AG04449 (cell line): ENCODE measurements around the gene FAU.

Source experiments
- CTCF ChIA-PET: fragments of 350-600 bp; formaldehyde crosslinking; extraction: SDS; loops from one replicate; lab custom pipeline; 2021; ENCODE audit warnings: antibody characterized with exemption; lab: Yijun Ruan, JAX
- POLR2A ChIA-PET: fragments of 400-600, 350-600 bp; formaldehyde crosslinking; extraction: SDS; loops from one replicate; lab custom pipeline; 2020; ENCODE audit warnings: antibody characterized with exemption, inconsistent platforms; lab: Yijun Ruan, JAX
- DNase-seq: peaks from one replicate; pipeline ENCODE4 v3.0.0-alpha.2; 2010; ENCODE audit warnings: low read depth, low spot score
- H3K4me3 ChIP-seq: 2 replicates; pipeline ENCODE4 v1.5.1; 2011; ENCODE audit warnings: low read depth, mild to moderate bottlenecking, control low read depth, low read length
- CTCF ChIP-seq: IDR thresholded peaks from one replicate; pipeline ENCODE4 v1.5.1; 2011; ENCODE audit warnings: mild to moderate bottlenecking, moderate library complexity, low read length, control low read depth, inconsistent platforms; ENCODE audit not compliant: insufficient read depth; ENCODE audit errors: missing control alignments

FAU gene

GRCh38 chr11:65131417-65131776 is 9.5 kb upstream of the FAU start:
- POLR2A ChIA-PET: interaction anchor here (2.4 kb wide), 1 partner anchor 9 kb away, joined by 12 read pairs; the partner anchor contains the start of genes FAU and MRPL49
- no peak for TF ChIP-seq CTCF
- H3K4me3 ChIP-seq: no peak overlapping the region
- CTCF ChIA-PET: interaction anchor here (0.7 to 1.8 kb wide), 7 partner anchors 9 to 50 kb away, joined by 3 to 4 read pairs (median 3); partner anchors contain the start of genes CAPN1 and MRPL49
- DNase-seq: no peak

- POLR2A ChIA-PET: interaction anchor here (2.4 kb wide), 1 partner anchor 9 kb away, joined by 12 read pairs; the partner anchor contains the start of genes FAU and MRPL49
- no peak for DNase-seq
- no peak overlapping the region for H3K4me3 ChIP-seq
- CTCF ChIA-PET: interaction anchor here (0.8 to 1.8 kb wide), 7 partner anchors 8 to 51 kb away, joined by 3 to 5 read pairs (median 3); partner anchors contain the start of genes CAPN1, MRPL49, TM7SF2 and ZNHIT2
- no peak for TF ChIP-seq CTCF
Observed at GRCh38 chr11:65130631-65131416, 8.9 kb upstream of the FAU start.

GRCh38 chr11:65129649-65130441 is 7.9 kb upstream of the FAU start:
- H3K4me3 ChIP-seq: no peak overlapping the region
- TF ChIP-seq CTCF: no peak
- ChIA-PET POLR2A (interaction anchor here (2.4 kb wide), 1 partner anchor 8 kb away, joined by 12 read pairs; the partner anchor contains the start of genes FAU and MRPL49), CTCF (interaction anchor here (0.7 to 1.6 kb wide), 4 partner anchors 9 to 19 kb away, joined by 3 to 6 read pairs (median 4); partner anchors contain the start of genes TM7SF2 and ZNHIT2)
- DNase-seq: no peak

- ChIA-PET CTCF (interaction anchor here (1.3 to 1.9 kb wide), 4 partner anchors 11 to 114 kb away, joined by 3 to 11 read pairs (median 5); partner anchors contain the start of genes ARL2, TM7SF2 and ZNHIT2), POLR2A (interaction anchor here (0.6 kb wide), 1 partner anchor 334 kb away, joined by 3 read pairs; no protein-coding TSS in a partner anchor)
- no peak overlapping the region for H3K4me3 ChIP-seq
- TF ChIP-seq CTCF: no peak
- DNase-seq: no peak
Observed at GRCh38 chr11:65128182-65129145, 6.5 kb upstream of the FAU start.

GRCh38 chr11:65127473-65128181 is 5.7 kb upstream of the FAU start:
- no peak for TF ChIP-seq CTCF
- no peak for DNase-seq
- H3K4me3 ChIP-seq: no peak overlapping the region
- ChIA-PET POLR2A (interaction anchor here (0.6 kb wide), 1 partner anchor 63 kb away, joined by 3 read pairs; no protein-coding TSS in a partner anchor), CTCF (interaction anchor here (1.0 to 1.9 kb wide), 4 partner anchors 10 to 113 kb away, joined by 3 to 11 read pairs (median 4); partner anchors contain the start of genes ARL2, TM7SF2 and ZNHIT2)
